Hepatocyte (in vitro differentiated cells): ENCODE measurements around the gene SLC26A6. TPM values are rescaled to one million over a fixed set of nuclear protein-coding genes. Genes with fewer than 3 reads are reported as not detected.

Experiments
- DNase-seq: peaks from one replicate; pipeline ENCODE4 v3.0.0-alpha.2; 2016; ENCODE audit warnings: low spot score
- H2AFZ ChIP-seq: fragments of 200-600 bp; sonication (generic); 2 replicates; pipeline ENCODE4 v1.6.0; 2016; ENCODE audit warnings: antibody characterized with exemption, mild to moderate bottlenecking
- H3K27ac ChIP-seq: fragments of 200-600 bp; sonication (generic); 2 replicates; pipeline ENCODE4 v1.5.1; 2016; ENCODE audit warnings: mild to moderate bottlenecking
- H3K27me3 ChIP-seq: fragments of 200-600 bp; sonication (generic); 2 replicates; pipeline ENCODE4 v1.6.1; 2016
- H3K36me3 ChIP-seq: fragments of 200-600 bp; sonication (generic); replicated peaks from 2 replicates; pipeline ENCODE4 v1.5.1; 2016; ENCODE audit warnings: low read depth; ENCODE audit not compliant: insufficient read depth
- H3K4me1 ChIP-seq: fragments of 200-600 bp; sonication (generic); 2 replicates; pipeline ENCODE4 v1.5.1; 2016; ENCODE audit warnings: mild to moderate bottlenecking, moderate library complexity; ENCODE audit not compliant: insufficient read depth
- H3K4me2 ChIP-seq: fragments of 200-600 bp; sonication (generic); 2 replicates; pipeline ENCODE4 v1.6.0; 2016
- H3K4me3 ChIP-seq: fragments of 200-600 bp; sonication (generic); 2 replicates; pipeline ENCODE4 v1.5.1; 2016; ENCODE audit warnings: mild to moderate bottlenecking
- H3K79me2 ChIP-seq: fragments of 200-600 bp; sonication (generic); 2 replicates; pipeline ENCODE4 v1.6.0; 2017; ENCODE audit warnings: mild to moderate bottlenecking
- H3K9me2 ChIP-seq: fragments of 200-600 bp; sonication (generic); replicated peaks from 2 replicates; pipeline ENCODE4 v1.6.0; 2017; ENCODE audit warnings: mild to moderate bottlenecking; ENCODE audit not compliant: insufficient read depth
- H3K9me3 ChIP-seq: fragments of 200-600 bp; sonication (generic); 2 replicates; pipeline ENCODE4 v1.5.1; 2016; ENCODE audit warnings: low read depth, mild to moderate bottlenecking
- H4K20me1 ChIP-seq: fragments of 200-600 bp; sonication (generic); 2 replicates; pipeline ENCODE4 v1.6.0; 2016; ENCODE audit warnings: mild to moderate bottlenecking; ENCODE audit not compliant: insufficient read depth, poor library complexity, severe bottlenecking
- CTCF ChIP-seq: fragments of 200-600 bp; sonication (generic); IDR thresholded peaks from 2 replicates; pipeline ENCODE4 v1.5.1; 2016; ENCODE audit warnings: antibody characterized with exemption, mild to moderate bottlenecking; ENCODE audit not compliant: poor library complexity
- EZH2 ChIP-seq: fragments of 200-600 bp; sonication (generic); IDR thresholded peaks from 2 replicates; pipeline ENCODE4 v1.6.1; 2016; ENCODE audit warnings: antibody characterized with exemption, mild to moderate bottlenecking, borderline replicate concordance
- EZH2phosphoT487 ChIP-seq: fragments of 200-600 bp; sonication (generic); IDR thresholded peaks from one replicate; pipeline ENCODE4 v1.6.1; 2018; ENCODE audit warnings: antibody characterized with exemption, mild to moderate bottlenecking, low read depth, moderate library complexity; ENCODE audit not compliant: unreplicated experiment, severe bottlenecking
- WGBS: methylation state at CpG from one replicate; pipeline ENCODE4 v1.1.6; 2016; ENCODE audit warnings: low lambda C conversion rate; ENCODE audit errors: missing lambda C conversion rate; 5-methylcytosine and 5-hydroxymethylcytosine counted together
- polyA plus RNA-seq: library from polyadenylated mRNA; unstranded; fragments of >200 nt; fragmentation: Nextera tagmentation; extraction: Ambion mirVana; gene quantifications from 2 replicates; pipeline ENCODE4 v1.2.1, GENCODE V29; 2016
- total RNA-seq: library from RNA; depleted of rRNA; stranded (reverse); fragments of >200 nt; gene quantifications from 2 replicates; pipeline ENCODE4 v1.2.3, GENCODE V29; 2014

SLC26A6 gene
- total and polyA plus RNA-seq, 2 experiments from 2014 or later, result 53.7 to 56.6 TPM

- peak overlapping the region; percentile 89 for H3K4me2 ChIP-seq
- H3K9me3 ChIP-seq, result no peaks in the 10 kb centered on the region
- no peaks in the 10 kb centered on the region for H3K9me2 ChIP-seq
- H2AFZ ChIP-seq, result peak overlapping the region; percentile 51
- H3K27me3 ChIP-seq, result no peaks in the 10 kb centered on the region
- 89% methylated on average over 45 of the region's 45 CpGs for WGBS
- no peak for DNase-seq
- H3K4me3 ChIP-seq, result no peak overlapping the region
- no peaks in the 10 kb centered on the region for H3K36me3 ChIP-seq
- H3K79me2 ChIP-seq, result no peaks in the 10 kb centered on the region
- TF ChIP-seq CTCF, result no peak
- H4K20me1 ChIP-seq, result no peaks in the 10 kb centered on the region
- no peaks in the 10 kb centered on the region for H3K4me1 ChIP-seq
- no peak overlapping the region for H3K27ac ChIP-seq
Measured at GRCh38 chr3:48656841-48657281, 21.6 kb upstream of the SLC26A6 start.

GRCh38 chr3:48656061-48656840 is 21.0 kb upstream of the SLC26A6 start:
- 39% methylated on average over 42 of the region's 94 CpGs for WGBS
- TF ChIP-seq EZH2phosphoT487 (no peak), CTCF (peak; percentile 63)
- H3K27ac ChIP-seq, result no peak overlapping the region
- no peaks in the 10 kb centered on the region for H3K4me1 ChIP-seq
- no peaks in the 10 kb centered on the region for H4K20me1 ChIP-seq
- H3K9me3 ChIP-seq, result no peaks in the 10 kb centered on the region
- H3K9me2 ChIP-seq, result no peaks in the 10 kb centered on the region
- peak overlapping the region; percentile 51 for H2AFZ ChIP-seq
- no peaks in the 10 kb centered on the region for H3K36me3 ChIP-seq
- peak; percentile 90 for DNase-seq
- H3K4me2 ChIP-seq, result peak overlapping the region; percentile 89
- no peak overlapping the region for H3K4me3 ChIP-seq
- no peaks in the 10 kb centered on the region for H3K27me3 ChIP-seq
- H3K79me2 ChIP-seq, result no peaks in the 10 kb centered on the region

- H3K79me2 ChIP-seq, result no peaks in the 10 kb centered on the region
- WGBS, result 50% methylated on average over 14 of the region's 30 CpGs
- H3K36me3 ChIP-seq, result no peaks in the 10 kb centered on the region
- H3K4me2 ChIP-seq, result peak overlapping the region; percentile 89
- no peak for DNase-seq
- H3K9me2 ChIP-seq, result no peaks in the 10 kb centered on the region
- no peak overlapping the region for H3K4me3 ChIP-seq
- H4K20me1 ChIP-seq, result no peaks in the 10 kb centered on the region
- TF ChIP-seq EZH2, result no peak
- no peak for TF ChIP-seq EZH2phosphoT487
- TF ChIP-seq CTCF, result no peak
- H3K9me3 ChIP-seq, result no peaks in the 10 kb centered on the region
- H2AFZ ChIP-seq, result peak overlapping the region; percentile 51
- H3K27me3 ChIP-seq, result no peaks in the 10 kb centered on the region
- H3K4me1 ChIP-seq, result no peaks in the 10 kb centered on the region
- no peak overlapping the region for H3K27ac ChIP-seq
Measured at GRCh38 chr3:48655606-48656005, 20.3 kb upstream of the SLC26A6 start.
